Calu3 (cell line): Measurements from ENCODE around the gene FARP1. TPM values are rescaled to one million over a fixed set of nuclear protein-coding genes. Genes with fewer than 3 reads are reported as not detected.

Source experiments
- BruUV-seq: library from RNA; stranded (reverse); fragments of 400-500 nt; replicated peaks from 2 replicates; lab custom pipeline; 2021; lab: Mats Ljungman, UMichigan
- CTCF ChIA-PET: fragments of 300-600 bp; sonication (Branson Sonifier 250); formaldehyde crosslinking; loops from one replicate; lab custom pipeline; 2022; ENCODE audit warnings: antibody characterized with exemption; lab: Charles Lee
- DNase-seq: peaks from one replicate; pipeline ENCODE4 v3.0.0; 2022
- H3K27ac Mint-ChIP-seq: one replicate; pipeline ENCODE4 v1.8.0; 2022; ENCODE audit warnings: mixed read lengths; ENCODE audit not compliant: unreplicated experiment
- H3K27me3 Mint-ChIP-seq: one replicate; pipeline ENCODE4 v1.8.0; 2022; ENCODE audit warnings: mixed read lengths; ENCODE audit not compliant: unreplicated experiment
- H3K36me3 Mint-ChIP-seq: one replicate; pipeline ENCODE4 v1.8.0; 2022; ENCODE audit warnings: mild to moderate bottlenecking, moderate library complexity, mixed read lengths; ENCODE audit not compliant: insufficient read depth, unreplicated experiment
- H3K4me1 Mint-ChIP-seq: one replicate; pipeline ENCODE4 v1.8.0; 2022; ENCODE audit warnings: mild to moderate bottlenecking, low read depth, mixed read lengths; ENCODE audit not compliant: unreplicated experiment
- H3K4me3 Mint-ChIP-seq: one replicate; pipeline ENCODE4 v1.8.0; 2022; ENCODE audit warnings: mild to moderate bottlenecking, low read depth, moderate library complexity, mixed read lengths; ENCODE audit not compliant: unreplicated experiment
- H3K9me3 Mint-ChIP-seq: one replicate; pipeline ENCODE4 v1.8.0; 2022; ENCODE audit warnings: low read depth, mixed read lengths; ENCODE audit not compliant: unreplicated experiment
- intact Hi-C: fragments of 100-400 bp; cut with micrococcal nuclease; formaldehyde crosslinking; loops from one replicate; pipeline ENCODE4 v1.10.0; 2022; ENCODE audit not compliant: unreplicated experiment
- total RNA-seq: library from RNA; stranded (reverse); gene quantifications from 2 replicates; pipeline ENCODE4 v1.2.3, GENCODE V29; 2022
- TF ChIP-seq, protein P1 (sequence below): fragments of 200-600 bp; IDR thresholded peaks from one replicate; pipeline ENCODE4 v1.8.0; 2022; ENCODE audit warnings: antibody characterized with exemption; ENCODE audit not compliant: unreplicated experiment

FARP1 gene
- total RNA-seq, 1 experiment from 2014 or later: 47.0 TPM

DNA sequence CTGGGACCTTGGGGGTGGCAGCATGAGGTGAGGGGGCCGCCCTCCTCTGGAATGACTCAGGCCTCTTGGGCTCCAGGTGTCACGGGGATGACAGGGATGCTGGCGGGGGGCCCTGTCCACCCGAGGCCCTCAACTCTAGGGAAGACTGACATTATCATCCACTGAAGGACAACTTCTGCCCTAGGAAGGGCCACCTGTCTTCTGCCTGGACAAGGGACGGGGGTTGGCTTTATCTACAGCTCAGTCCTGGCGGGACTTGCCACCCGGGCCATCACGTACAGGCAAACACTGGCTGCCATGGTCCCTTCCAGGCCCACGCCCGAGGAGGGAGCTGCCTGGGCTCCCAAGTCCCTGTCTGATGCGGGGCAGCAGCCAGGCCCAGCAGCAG, 303.3 kb downstream of the FARP1 start:
- intact Hi-C loops: loop anchor here (5.0 kb wide), 1 partner anchor 226 kb away; no protein-coding TSS in a partner anchor
- Mint-ChIP-seq H3K36me3 (peaks cover 25% of the 10 kb centered on the region), H3K4me1 (no peaks in the 10 kb centered on the region), H3K27me3 (no peaks in the 10 kb centered on the region), H3K4me3 (no peak overlapping the region), H3K9me3 (no peaks in the 10 kb centered on the region), H3K27ac (no peak overlapping the region)
- TF ChIP-seq, protein P1, sequence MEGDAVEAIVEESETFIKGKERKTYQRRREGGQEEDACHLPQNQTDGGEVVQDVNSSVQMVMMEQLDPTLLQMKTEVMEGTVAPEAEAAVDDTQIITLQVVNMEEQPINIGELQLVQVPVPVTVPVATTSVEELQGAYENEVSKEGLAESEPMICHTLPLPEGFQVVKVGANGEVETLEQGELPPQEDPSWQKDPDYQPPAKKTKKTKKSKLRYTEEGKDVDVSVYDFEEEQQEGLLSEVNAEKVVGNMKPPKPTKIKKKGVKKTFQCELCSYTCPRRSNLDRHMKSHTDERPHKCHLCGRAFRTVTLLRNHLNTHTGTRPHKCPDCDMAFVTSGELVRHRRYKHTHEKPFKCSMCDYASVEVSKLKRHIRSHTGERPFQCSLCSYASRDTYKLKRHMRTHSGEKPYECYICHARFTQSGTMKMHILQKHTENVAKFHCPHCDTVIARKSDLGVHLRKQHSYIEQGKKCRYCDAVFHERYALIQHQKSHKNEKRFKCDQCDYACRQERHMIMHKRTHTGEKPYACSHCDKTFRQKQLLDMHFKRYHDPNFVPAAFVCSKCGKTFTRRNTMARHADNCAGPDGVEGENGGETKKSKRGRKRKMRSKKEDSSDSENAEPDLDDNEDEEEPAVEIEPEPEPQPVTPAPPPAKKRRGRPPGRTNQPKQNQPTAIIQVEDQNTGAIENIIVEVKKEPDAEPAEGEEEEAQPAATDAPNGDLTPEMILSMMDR: no peak
- DNase-seq: no peak
- CTCF ChIA-PET: interaction anchor here (1.2 kb wide), 1 partner anchor 227 kb away, joined by 4 read pairs; no protein-coding TSS in a partner anchor
- no TSS peak for BruUV-seq

DNA sequence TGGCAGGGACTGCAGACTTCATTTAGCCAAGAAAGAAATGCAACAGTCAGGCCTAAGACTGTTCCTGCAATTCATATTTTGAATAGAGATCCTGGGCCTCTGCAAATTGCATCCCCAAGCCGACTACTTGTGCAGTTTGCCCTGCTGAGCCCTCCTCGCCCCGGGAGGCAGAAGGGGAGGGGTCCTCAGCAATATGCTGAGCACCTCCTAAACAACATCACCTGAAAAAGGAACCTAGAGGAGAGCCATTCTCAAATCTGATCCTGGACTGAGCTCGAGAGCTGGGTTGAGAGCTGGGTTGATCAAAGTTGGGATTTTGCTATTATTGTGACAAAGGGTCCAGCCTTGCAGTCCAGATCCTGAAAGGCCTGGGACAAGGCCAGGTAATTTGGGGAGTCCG, 304.2 kb downstream of the FARP1 start:
- CTCF ChIA-PET: no interaction called here
- DNase-seq: no peak
- no peak overlapping the region for H3K4me3 Mint-ChIP-seq
- peaks cover 31% of the 10 kb centered on the region for H3K36me3 Mint-ChIP-seq
- no TSS peak for BruUV-seq
- H3K27me3 Mint-ChIP-seq: no peaks in the 10 kb centered on the region
- TF ChIP-seq, protein P1: no peak
- H3K9me3 Mint-ChIP-seq: no peaks in the 10 kb centered on the region
- H3K27ac Mint-ChIP-seq: no peak overlapping the region
- peaks cover 7% of the 10 kb centered on the region for H3K4me1 Mint-ChIP-seq
- intact Hi-C loops: loop anchor here (5.0 kb wide), 1 partner anchor 225 kb away; no protein-coding TSS in a partner anchor

DNA sequence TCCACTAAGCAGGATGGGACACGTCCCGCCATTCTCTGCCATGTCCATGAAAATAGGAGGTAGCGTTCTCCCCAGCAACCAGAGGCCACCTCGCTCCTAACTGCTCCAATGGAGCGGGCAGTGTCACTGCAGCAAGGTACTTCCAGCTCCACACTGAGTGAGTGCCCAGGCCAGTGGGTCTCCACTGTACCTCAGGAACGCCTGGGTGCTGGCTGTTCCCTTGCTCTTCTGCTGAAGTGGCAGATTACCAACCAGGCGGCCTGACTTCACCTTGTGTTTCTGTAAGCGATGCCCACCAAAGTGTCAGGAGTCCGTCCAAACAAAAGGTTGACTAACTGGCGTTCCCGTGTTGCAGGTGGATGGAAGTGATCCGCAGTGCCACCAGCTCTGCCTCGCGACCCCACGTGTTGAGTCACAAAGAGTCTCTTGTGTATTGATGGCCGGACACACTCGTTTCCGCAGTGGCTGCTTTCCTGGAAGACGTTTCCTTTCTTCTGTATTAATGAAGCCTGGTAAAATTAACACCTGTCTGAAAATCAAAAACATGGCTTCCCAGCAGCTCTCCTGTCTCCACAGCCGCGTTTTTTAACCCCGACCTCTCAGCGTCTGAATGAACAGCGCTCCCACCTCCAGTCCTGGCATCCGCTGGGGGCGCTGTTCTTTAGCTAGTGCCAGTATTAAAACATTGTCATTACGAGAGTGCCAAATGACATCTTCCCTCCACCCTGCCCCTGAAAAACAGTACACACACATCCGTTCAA, 305.2 kb downstream of the FARP1 start:
- Mint-ChIP-seq H3K4me1 (peaks cover 7% of the 10 kb centered on the region), H3K27me3 (no peaks in the 10 kb centered on the region), H3K9me3 (no peaks in the 10 kb centered on the region), H3K27ac (no peak overlapping the region), H3K36me3 (peaks cover 37% of the 10 kb centered on the region), H3K4me3 (no peak overlapping the region)
- intact Hi-C loops: loop anchor here (5.0 kb wide), 1 partner anchor 224 kb away; no protein-coding TSS in a partner anchor
- DNase-seq: no peak
- TF ChIP-seq, protein P1: no peak
- CTCF ChIA-PET: no interaction called here
- BruUV-seq: no TSS peak

DNA sequence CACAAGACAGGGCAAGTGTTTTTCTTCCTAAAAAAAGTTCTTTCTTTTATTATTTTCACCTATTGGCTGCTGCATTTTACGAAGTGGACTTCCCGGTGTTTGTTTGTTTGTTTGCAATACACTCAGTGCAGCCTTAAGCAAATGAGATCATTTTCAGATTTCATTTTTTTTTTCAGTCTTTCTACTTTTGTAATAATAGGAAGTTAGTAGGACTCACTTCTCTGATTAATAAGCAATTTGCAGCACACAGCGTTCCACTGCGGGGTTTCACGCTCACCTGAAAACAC, 305.7 kb downstream of the FARP1 start:
- no peaks in the 10 kb centered on the region for H3K9me3 Mint-ChIP-seq
- H3K36me3 Mint-ChIP-seq: peaks cover 38% of the 10 kb centered on the region
- TF ChIP-seq, protein P1: no peak
- peaks cover 7% of the 10 kb centered on the region for H3K4me1 Mint-ChIP-seq
- no peak overlapping the region for H3K4me3 Mint-ChIP-seq
- intact Hi-C loops: loop anchor here (5.0 kb wide), 1 partner anchor 224 kb away; no protein-coding TSS in a partner anchor
- BruUV-seq: no TSS peak
- CTCF ChIA-PET: no interaction called here
- DNase-seq: no peak
- H3K27ac Mint-ChIP-seq: no peak overlapping the region
- H3K27me3 Mint-ChIP-seq: no peaks in the 10 kb centered on the region
